Mesendoderm (in vitro differentiated cells): Measurements from ENCODE around the gene PIP5K1B.

ENCODE experiments used
- DNase-seq: peaks from one replicate; pipeline ENCODE4 v3.0.0; 2013
- H2AK5ac ChIP-seq: 2 replicates; pipeline ENCODE4 v1.6.1; 2013; ENCODE audit warnings: low read length, inconsistent platforms
- H2BK120ac ChIP-seq: 2 replicates; pipeline ENCODE4 v1.6.1; 2013; ENCODE audit warnings: low read depth, mild to moderate bottlenecking, low read length, moderate library complexity, mixed read lengths
- H2BK15ac ChIP-seq: replicated peaks from 2 replicates; pipeline ENCODE4 v1.6.1; 2013; ENCODE audit warnings: low read depth, mild to moderate bottlenecking, moderate library complexity
- H2BK5ac ChIP-seq: 2 replicates; pipeline ENCODE4 v1.6.1; 2013; ENCODE audit warnings: low read length, inconsistent platforms
- H3K18ac ChIP-seq: 2 replicates; pipeline ENCODE4 v1.6.1; 2013; ENCODE audit warnings: mild to moderate bottlenecking, low read length, mixed read lengths
- H3K23ac ChIP-seq: one replicate; pipeline ENCODE4 v1.6.1; 2013; ENCODE audit warnings: low read length
- H3K27ac ChIP-seq: 2 replicates; pipeline ENCODE4 v1.5.1; 2013; ENCODE audit warnings: low read depth, mild to moderate bottlenecking, inconsistent platforms, low read length, moderate library complexity
- H3K27me3 ChIP-seq: 2 replicates; pipeline ENCODE4 v1.6.1; 2013; ENCODE audit warnings: low read length, control low read depth, mild to moderate bottlenecking, inconsistent platforms; ENCODE audit not compliant: insufficient read depth, poor library complexity
- H3K36me3 ChIP-seq: 2 replicates; pipeline ENCODE4 v1.6.1; 2013; ENCODE audit warnings: low read length, inconsistent platforms; ENCODE audit not compliant: control insufficient read depth, insufficient read depth
- H3K4ac ChIP-seq: one replicate; pipeline ENCODE4 v1.6.1; 2013; ENCODE audit warnings: low read depth, mild to moderate bottlenecking, low read length, moderate library complexity
- H3K4me1 ChIP-seq: 2 replicates; pipeline ENCODE4 v1.6.1; 2013; ENCODE audit warnings: low read depth, low read length, inconsistent platforms; ENCODE audit not compliant: control insufficient read depth
- H3K4me2 ChIP-seq: 2 replicates; pipeline ENCODE4 v1.6.1; 2013; ENCODE audit warnings: low read length
- H3K4me3 ChIP-seq: 2 replicates; pipeline ENCODE4 v1.5.1; 2013; ENCODE audit warnings: mild to moderate bottlenecking, low read length
- H3K56ac ChIP-seq: one replicate; pipeline ENCODE4 v1.6.1; 2013; ENCODE audit warnings: low read length
- H3K79me1 ChIP-seq: 2 replicates; pipeline ENCODE4 v1.6.1; 2013; ENCODE audit warnings: low read length, inconsistent platforms
- H3K79me2 ChIP-seq: 2 replicates; pipeline ENCODE4 v1.6.1; 2013; ENCODE audit warnings: mild to moderate bottlenecking, low read length; ENCODE audit not compliant: control insufficient read depth, insufficient read depth
- H3K9ac ChIP-seq: 2 replicates; pipeline ENCODE4 v1.6.1; 2013; ENCODE audit warnings: low read length, inconsistent platforms
- H4K5ac ChIP-seq: one replicate; pipeline ENCODE4 v1.6.1; 2013; ENCODE audit warnings: low read length
- H4K8ac ChIP-seq: one replicate; pipeline ENCODE4 v1.6.1; 2013; ENCODE audit warnings: low read depth, mild to moderate bottlenecking, control low read depth, low read length, moderate library complexity
- WGBS: extraction: QIAGEN DNeasy Blood & Tissue Kit; methylation state at CpG from one replicate; pipeline ENCODE4 v1.1.7; 2013; ENCODE audit warnings: low lambda C conversion rate, missing lambda C conversion rate; ENCODE audit not compliant: insufficient coverage; ENCODE audit errors: extremely low coverage; 5-methylcytosine and 5-hydroxymethylcytosine counted together

The PIP5K1B gene

GRCh38 chr9:68998385-68998784 lies 293.3 kb downstream of the PIP5K1B start:
- Histone ChIP-seq H2BK15ac (no peak overlapping the region), H3K4me2 (no peak overlapping the region), H3K4me1 (no peaks in the 10 kb centered on the region), H2AK5ac (no peak overlapping the region), H4K8ac (no peak overlapping the region), H3K36me3 (no peaks in the 10 kb centered on the region), H3K4me3 (no peak overlapping the region), H3K27ac (no peak overlapping the region), H3K4ac (peak overlapping the region; percentile 6), H2BK5ac (no peak overlapping the region), H4K5ac (no peak overlapping the region), H3K27me3 (no peaks in the 10 kb centered on the region), H3K79me1 (no peaks in the 10 kb centered on the region), H3K18ac (peak overlapping the region; percentile 25), H2BK120ac (no peak overlapping the region), H3K9ac (no peak overlapping the region), H3K23ac (no peak overlapping the region), H3K56ac (no peak overlapping the region), H3K79me2 (no peaks in the 10 kb centered on the region)
- no CpG with 5 or more reads among the region's 4 CpGs for WGBS
- no peak for DNase-seq

GRCh38 chr9:68998812-68999211 lies 293.8 kb downstream of the PIP5K1B start:
- peak overlapping the region; percentile 10 for H3K56ac ChIP-seq
- H2AK5ac ChIP-seq: no peak overlapping the region
- H3K27me3 ChIP-seq: no peaks in the 10 kb centered on the region
- H3K4me3 ChIP-seq: no peak overlapping the region
- H3K4me2 ChIP-seq: no peak overlapping the region
- no CpG with 5 or more reads among the region's 5 CpGs for WGBS
- H3K79me1 ChIP-seq: no peaks in the 10 kb centered on the region
- H3K18ac ChIP-seq: no peak overlapping the region
- no peaks in the 10 kb centered on the region for H3K79me2 ChIP-seq
- H3K9ac ChIP-seq: no peak overlapping the region
- H3K4me1 ChIP-seq: no peaks in the 10 kb centered on the region
- H3K36me3 ChIP-seq: no peaks in the 10 kb centered on the region
- no peak overlapping the region for H3K23ac ChIP-seq
- peak; percentile 60 for DNase-seq
- no peak overlapping the region for H4K8ac ChIP-seq
- H3K4ac ChIP-seq: peak overlapping the region; percentile 6
- H2BK15ac ChIP-seq: no peak overlapping the region
- H3K27ac ChIP-seq: no peak overlapping the region
- no peak overlapping the region for H2BK120ac ChIP-seq
- no peak overlapping the region for H4K5ac ChIP-seq
- no peak overlapping the region for H2BK5ac ChIP-seq

GRCh38 chr9:68999393-69000105 lies 294.5 kb downstream of the PIP5K1B start:
- no peaks in the 10 kb centered on the region for H3K27me3 ChIP-seq

GRCh38 chr9:69001921-69002320 lies 296.9 kb downstream of the PIP5K1B start:
- Histone ChIP-seq H3K4me1 (no peaks in the 10 kb centered on the region), H4K5ac (no peak overlapping the region), H3K4me3 (no peak overlapping the region), H3K18ac (no peak overlapping the region), H2BK5ac (no peak overlapping the region), H3K56ac (no peak overlapping the region), H4K8ac (no peak overlapping the region), H3K4ac (no peak overlapping the region), H3K9ac (no peak overlapping the region), H2AK5ac (no peak overlapping the region), H3K79me2 (no peaks in the 10 kb centered on the region), H3K23ac (no peak overlapping the region), H2BK120ac (no peak overlapping the region), H3K27ac (no peak overlapping the region), H3K36me3 (no peaks in the 10 kb centered on the region), H2BK15ac (no peak overlapping the region), H3K79me1 (no peaks in the 10 kb centered on the region), H3K27me3 (no peaks in the 10 kb centered on the region), H3K4me2 (no peak overlapping the region)
- no CpG with 5 or more reads among the region's 8 CpGs for WGBS
- DNase-seq: no peak

More at GRCh38 chr9:68999393-69000105, 294.5 kb downstream of the PIP5K1B start:
- Histone ChIP-seq H3K4me3 (no peak overlapping the region), H3K27ac (no peak overlapping the region), H2BK5ac (no peak overlapping the region), H2BK15ac (no peak overlapping the region), H2AK5ac (no peak overlapping the region), H3K79me2 (no peaks in the 10 kb centered on the region), H2BK120ac (no peak overlapping the region), H4K8ac (no peak overlapping the region), H3K18ac (no peak overlapping the region), H3K4me1 (no peaks in the 10 kb centered on the region), H3K23ac (no peak overlapping the region), H3K79me1 (no peaks in the 10 kb centered on the region), H3K4me2 (no peak overlapping the region), H4K5ac (no peak overlapping the region), H3K9ac (no peak overlapping the region), H3K56ac (peak overlapping the region; percentile 51), H3K4ac (peak overlapping the region; percentile 49), H3K36me3 (no peaks in the 10 kb centered on the region)
- DNase-seq: peak; percentile 92
- no CpG with 5 or more reads among the region's 10 CpGs for WGBS

- H3K4me1 ChIP-seq: no peaks in the 10 kb centered on the region
- H3K36me3 ChIP-seq: no peaks in the 10 kb centered on the region
- H3K4me3 ChIP-seq: no peak overlapping the region
- H3K79me1 ChIP-seq: no peaks in the 10 kb centered on the region
- DNase-seq: no peak
- no peak overlapping the region for H3K4me2 ChIP-seq
- H3K4ac ChIP-seq: no peak overlapping the region
- no CpG with 5 or more reads among the region's 8 CpGs for WGBS
- no peak overlapping the region for H2BK15ac ChIP-seq
- no peak overlapping the region for H2BK120ac ChIP-seq
- H3K23ac ChIP-seq: no peak overlapping the region
- H2BK5ac ChIP-seq: no peak overlapping the region
- H4K8ac ChIP-seq: no peak overlapping the region
- no peak overlapping the region for H4K5ac ChIP-seq
- no peak overlapping the region for H3K18ac ChIP-seq
- H3K9ac ChIP-seq: no peak overlapping the region
- H2AK5ac ChIP-seq: no peak overlapping the region
- no peak overlapping the region for H3K27ac ChIP-seq
- H3K27me3 ChIP-seq: no peaks in the 10 kb centered on the region
- no peak overlapping the region for H3K56ac ChIP-seq
- no peaks in the 10 kb centered on the region for H3K79me2 ChIP-seq
Measured at GRCh38 chr9:69003051-69003450, 298.0 kb downstream of the PIP5K1B start.

- no peaks in the 10 kb centered on the region for H3K79me1 ChIP-seq
- H3K27ac ChIP-seq: no peak overlapping the region
- no CpG with 5 or more reads among the region's 2 CpGs for WGBS
- no peak overlapping the region for H4K8ac ChIP-seq
- H3K4me1 ChIP-seq: no peaks in the 10 kb centered on the region
- no peak overlapping the region for H4K5ac ChIP-seq
- DNase-seq: no peak
- no peak overlapping the region for H3K4me2 ChIP-seq
- H3K56ac ChIP-seq: no peak overlapping the region
- no peak overlapping the region for H3K23ac ChIP-seq
- no peak overlapping the region for H3K9ac ChIP-seq
- H2BK15ac ChIP-seq: no peak overlapping the region
- H2BK5ac ChIP-seq: no peak overlapping the region
- no peaks in the 10 kb centered on the region for H3K79me2 ChIP-seq
- no peak overlapping the region for H2BK120ac ChIP-seq
- H3K27me3 ChIP-seq: no peaks in the 10 kb centered on the region
- no peak overlapping the region for H3K4ac ChIP-seq
- no peak overlapping the region for H3K18ac ChIP-seq
- H2AK5ac ChIP-seq: no peak overlapping the region
- no peaks in the 10 kb centered on the region for H3K36me3 ChIP-seq
- no peak overlapping the region for H3K4me3 ChIP-seq
Measured at GRCh38 chr9:69004836-69005235, 299.8 kb downstream of the PIP5K1B start.
